OCI-LY7 (cell line): ENCODE measurements around the gene MSANTD3. TPM values are rescaled to one million over a fixed set of nuclear protein-coding genes. Genes with fewer than 3 reads are reported as not detected.
A peak's percentile ranks its signal among the peaks of the same experiment; 100 is the strongest.

ENCODE experiments used
- BruUV-seq: library from RNA; stranded (reverse); fragments of 400-500 nt; replicated peaks from 2 replicates; lab custom pipeline; 2021; lab: Mats Ljungman, UMichigan
- CTCF ChIA-PET: fragments of 300-600 bp; sonication (Branson Sonifier 250); formaldehyde crosslinking; loops from one replicate; lab custom pipeline; 2022; ENCODE audit warnings: antibody characterized with exemption; ENCODE audit not compliant: unreplicated experiment; lab: Charles Lee
- POLR2A ChIA-PET: fragments of 300-600 bp; sonication (Branson Sonifier 250); formaldehyde crosslinking; loops from one replicate; lab custom pipeline; 2022; ENCODE audit warnings: antibody characterized with exemption; lab: Charles Lee
- DNase-seq: peaks from one replicate; pipeline ENCODE4 v3.0.0-alpha.2; 2015; ENCODE audit warnings: low spot score
- H2AFZ ChIP-seq: fragments of 200-600 bp; sonication (generic), shearing (Covaris generic); 2 replicates; pipeline ENCODE4 v1.6.1; 2014; ENCODE audit warnings: mild to moderate bottlenecking, antibody characterized with exemption, low read length, moderate library complexity
- H3K27ac ChIP-seq: fragments of 200-600 bp; sonication (generic); 2 replicates; pipeline ENCODE4 v1.5.1; 2014; ENCODE audit warnings: mixed run types, low read depth, mild to moderate bottlenecking, moderate library complexity, low read length, inconsistent platforms; ENCODE audit not compliant: poor library complexity, severe bottlenecking
- H3K36me3 ChIP-seq: fragments of 200-600 bp; sonication (generic); 2 replicates; pipeline ENCODE4 v1.6.1; 2014; ENCODE audit warnings: mild to moderate bottlenecking, antibody characterized with exemption, low read length, moderate library complexity, mixed read lengths; ENCODE audit not compliant: insufficient read depth
- H3K4me1 ChIP-seq: fragments of 200-600 bp; sonication (generic); 2 replicates; pipeline ENCODE4 v1.5.1; 2014; ENCODE audit warnings: mild to moderate bottlenecking, low read length; ENCODE audit not compliant: insufficient read depth, poor library complexity, severe bottlenecking
- H3K4me2 ChIP-seq: fragments of 200-600 bp; sonication (generic); 2 replicates; pipeline ENCODE4 v1.6.1; 2014; ENCODE audit warnings: mild to moderate bottlenecking, low read length
- H3K4me3 ChIP-seq: fragments of 200-600 bp; sonication (generic); 2 replicates; pipeline ENCODE4 v1.5.1; 2014; ENCODE audit warnings: mild to moderate bottlenecking, low read depth, low read length; ENCODE audit not compliant: poor library complexity, severe bottlenecking
- H3K79me2 ChIP-seq: fragments of 200-600 bp; sonication (generic); 2 replicates; pipeline ENCODE4 v1.6.1; 2016; ENCODE audit warnings: low read depth, mild to moderate bottlenecking, low read length, moderate library complexity, mixed read lengths; ENCODE audit not compliant: insufficient read depth
- H3K9me2 ChIP-seq: fragments of 200-600 bp; sonication (generic); 2 replicates; pipeline ENCODE4 v1.6.1; 2016; ENCODE audit warnings: mild to moderate bottlenecking, low read length, mixed read lengths; ENCODE audit not compliant: insufficient read depth
- H3K9me3 ChIP-seq: fragments of 200-600 bp; sonication (generic); 2 replicates; pipeline ENCODE4 v1.6.1; 2014; ENCODE audit warnings: mild to moderate bottlenecking, mixed run types, low read length, mixed read lengths
- H4K20me1 ChIP-seq: fragments of 200-600 bp; sonication (generic); 2 replicates; pipeline ENCODE4 v1.6.1; 2014; ENCODE audit warnings: mild to moderate bottlenecking, antibody characterized with exemption, low read length, moderate library complexity, mixed read lengths; ENCODE audit not compliant: insufficient read depth
- EZH2phosphoT487 ChIP-seq: fragments of 200-600 bp; sonication (generic); IDR thresholded peaks from 2 replicates; pipeline ENCODE4 v1.6.1; 2018; ENCODE audit warnings: low read depth, borderline replicate concordance, mild to moderate bottlenecking, mixed run types, antibody characterized with exemption, low read length, moderate library complexity, mixed read lengths
- intact Hi-C: fragments of 100-400 bp; cut with micrococcal nuclease; formaldehyde crosslinking; loops from one replicate; pipeline ENCODE4 v1.10.0; 2022; ENCODE audit not compliant: unreplicated experiment
- total RNA-seq, 2 experiments: library from RNA; depleted of rRNA in 1 of 2; stranded (reverse); fragments of >200 nt in 1 of 2; shearing (Covaris generic) in 1 of 2; gene quantifications; 2 replicates each; pipeline ENCODE4 v1.2.3, GENCODE V29; 2014 to 2022
- TF ChIP-seq, protein P1 (sequence below): fragments of 200-600 bp; sonication (generic); conservative IDR thresholded peaks from 2 replicates; pipeline ENCODE4 v1.5.1; 2014; ENCODE audit warnings: mild to moderate bottlenecking, antibody characterized with exemption, low read length, moderate library complexity, mixed read lengths

Gene MSANTD3
- total RNA-seq, 2 experiments from 2014 or later, result 30.5 to 38.0 TPM

DNA sequence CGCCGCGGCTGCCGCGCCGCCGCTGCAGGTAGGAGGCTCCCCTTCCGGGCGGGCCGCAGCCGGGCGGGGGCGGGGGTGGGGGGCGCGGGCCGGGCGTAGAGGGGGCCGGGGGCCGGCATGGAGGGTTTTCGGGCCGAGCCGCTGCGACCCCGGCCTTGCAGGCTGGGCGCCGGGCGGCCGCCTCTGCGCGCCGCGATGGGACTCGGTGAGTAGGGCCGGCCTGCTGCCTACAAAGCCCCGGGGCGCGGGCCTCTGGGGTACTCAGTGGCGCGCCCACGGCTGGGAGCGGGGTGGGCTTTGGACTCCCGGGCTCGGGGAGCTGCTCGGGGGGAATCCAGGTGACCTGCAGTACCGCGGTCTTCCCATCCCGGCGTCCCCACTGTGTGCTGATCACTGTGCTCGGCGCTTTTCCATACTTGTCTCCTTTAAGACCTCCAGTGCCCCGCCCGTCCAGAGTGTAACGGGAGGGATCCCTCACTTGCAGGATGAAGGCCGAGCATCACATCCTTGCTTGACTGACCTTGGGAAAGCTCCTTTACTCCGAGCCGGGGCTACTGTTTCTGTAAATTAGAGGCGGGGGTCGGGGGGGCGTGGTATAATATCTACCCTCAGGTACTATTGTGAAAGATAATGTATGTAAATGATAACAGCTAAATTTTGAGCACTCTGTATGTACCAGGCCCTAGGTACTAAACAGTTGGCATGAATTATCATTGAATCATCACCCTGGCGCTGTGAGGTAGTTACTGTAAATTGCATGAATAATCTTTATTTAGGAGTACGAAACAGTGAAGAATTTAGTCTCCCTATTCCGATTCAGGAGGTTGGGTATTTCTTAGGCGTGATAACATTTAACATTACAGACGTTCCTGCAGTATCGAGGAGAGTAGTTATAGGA, 672 bp downstream of the MSANTD3 start:
- TF ChIP-seq EZH2phosphoT487, result no peak
- TF ChIP-seq, protein P1, sequence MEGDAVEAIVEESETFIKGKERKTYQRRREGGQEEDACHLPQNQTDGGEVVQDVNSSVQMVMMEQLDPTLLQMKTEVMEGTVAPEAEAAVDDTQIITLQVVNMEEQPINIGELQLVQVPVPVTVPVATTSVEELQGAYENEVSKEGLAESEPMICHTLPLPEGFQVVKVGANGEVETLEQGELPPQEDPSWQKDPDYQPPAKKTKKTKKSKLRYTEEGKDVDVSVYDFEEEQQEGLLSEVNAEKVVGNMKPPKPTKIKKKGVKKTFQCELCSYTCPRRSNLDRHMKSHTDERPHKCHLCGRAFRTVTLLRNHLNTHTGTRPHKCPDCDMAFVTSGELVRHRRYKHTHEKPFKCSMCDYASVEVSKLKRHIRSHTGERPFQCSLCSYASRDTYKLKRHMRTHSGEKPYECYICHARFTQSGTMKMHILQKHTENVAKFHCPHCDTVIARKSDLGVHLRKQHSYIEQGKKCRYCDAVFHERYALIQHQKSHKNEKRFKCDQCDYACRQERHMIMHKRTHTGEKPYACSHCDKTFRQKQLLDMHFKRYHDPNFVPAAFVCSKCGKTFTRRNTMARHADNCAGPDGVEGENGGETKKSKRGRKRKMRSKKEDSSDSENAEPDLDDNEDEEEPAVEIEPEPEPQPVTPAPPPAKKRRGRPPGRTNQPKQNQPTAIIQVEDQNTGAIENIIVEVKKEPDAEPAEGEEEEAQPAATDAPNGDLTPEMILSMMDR, result no peak
- Histone ChIP-seq H3K9me3 (no peaks in the 10 kb centered on the region), H4K20me1 (no peaks in the 10 kb centered on the region), H3K4me1 (peaks cover 20% of the 10 kb centered on the region), H3K4me2 (peak overlapping the region; percentile 72), H3K79me2 (peaks cover 7% of the 10 kb centered on the region; the same call in 1 of the 2 replicates), H3K4me3 (peak overlapping the region; percentile 91), H3K36me3 (no peaks in the 10 kb centered on the region), H3K9me2 (no peaks in the 10 kb centered on the region), H2AFZ (peak overlapping the region; percentile 93), H3K27ac (peak overlapping the region; percentile 58)
- BruUV-seq, result TSS peak; percentile 67
- no peak for DNase-seq
- CTCF ChIA-PET, result no interaction called here
- intact Hi-C loops, result loop anchor here (5.0 kb wide), 2 partner anchors 75 to 610 kb away; partner anchors contain the start of gene TEX10
- POLR2A ChIA-PET, result interaction anchor here (0.6 to 3.7 kb wide), 7 partner anchors 10 to 1071 kb away, joined by 3 to 21 read pairs (median 3); partner anchors contain the start of genes TEX10 and TMEFF1

DNA sequence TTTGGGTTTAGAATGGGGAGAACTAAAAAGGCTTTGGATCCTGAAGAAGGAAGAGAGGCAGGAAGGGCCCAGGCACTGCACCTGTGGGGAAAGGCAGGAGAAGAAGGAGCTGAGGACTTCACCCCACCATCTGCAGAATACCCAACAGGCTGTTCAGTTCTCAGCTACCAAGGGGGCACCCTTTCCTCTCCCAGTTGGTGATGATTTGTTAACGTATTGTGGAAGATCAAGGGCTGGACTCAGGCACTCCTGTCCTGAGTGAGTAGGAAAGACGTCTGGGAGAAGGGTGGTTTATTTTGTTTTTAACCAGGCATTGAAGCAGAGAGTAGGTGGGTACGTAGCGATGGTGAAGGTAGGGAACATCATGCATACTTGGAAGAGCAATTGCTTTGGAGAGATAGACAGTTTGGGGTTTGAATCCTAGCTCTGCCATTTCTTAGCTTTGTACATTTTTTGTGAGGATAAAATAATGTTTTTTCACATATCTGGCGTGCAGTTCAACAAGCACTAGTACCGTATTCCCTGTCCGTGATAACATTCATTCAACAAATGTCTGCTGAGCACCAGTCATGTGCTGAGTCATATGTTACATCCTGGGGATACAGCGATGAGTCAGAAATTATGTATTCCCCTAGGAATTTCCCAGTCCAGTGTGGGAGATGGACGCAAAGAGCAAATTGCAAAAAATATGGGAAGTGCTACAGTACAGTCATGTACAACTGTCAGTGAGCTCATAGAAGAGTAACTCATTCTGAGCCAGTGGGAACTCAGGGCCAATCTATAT, 2.1 kb downstream of the MSANTD3 start:
- H3K79me2 ChIP-seq, result peaks cover 7% of the 10 kb centered on the region; the same call in 1 of the 2 replicates
- H3K9me2 ChIP-seq, result no peaks in the 10 kb centered on the region
- no peaks in the 10 kb centered on the region for H4K20me1 ChIP-seq
- no peak for DNase-seq
- H2AFZ ChIP-seq, result no peak overlapping the region
- no peak overlapping the region for H3K4me3 ChIP-seq
- peak overlapping the region; percentile 72 for H3K4me2 ChIP-seq
- H3K27ac ChIP-seq, result no peak overlapping the region
- ChIA-PET POLR2A (interaction anchor here (0.6 to 0.7 kb wide), 4 partner anchors 50 to 281 kb away, joined by 3 to 4 read pairs (median 4); no protein-coding TSS in a partner anchor), CTCF (no interaction called here)
- no peaks in the 10 kb centered on the region for H3K9me3 ChIP-seq
- no peaks in the 10 kb centered on the region for H3K36me3 ChIP-seq
- intact Hi-C loops, result loop anchor here (5.0 kb wide), 2 partner anchors 77 to 612 kb away; partner anchors contain the start of gene TEX10
- TF ChIP-seq EZH2phosphoT487, result no peak
- TF ChIP-seq, protein P1, result no peak
- H3K4me1 ChIP-seq, result peaks cover 20% of the 10 kb centered on the region
- no TSS peak for BruUV-seq
